Medulla oblongata (tissue), 1 donor: ENCODE measurements around the gene RAPGEF4.

Experiments used
- DNase-seq: peaks from one replicate; pipeline ENCODE4 v3.0.0-alpha.2; 2015; ENCODE audit errors: extremely low spot score

RAPGEF4 gene

GRCh38 chr2:172967036-172967982 is 231.7 kb downstream of the RAPGEF4 start:
- no peak for DNase-seq

DNA sequence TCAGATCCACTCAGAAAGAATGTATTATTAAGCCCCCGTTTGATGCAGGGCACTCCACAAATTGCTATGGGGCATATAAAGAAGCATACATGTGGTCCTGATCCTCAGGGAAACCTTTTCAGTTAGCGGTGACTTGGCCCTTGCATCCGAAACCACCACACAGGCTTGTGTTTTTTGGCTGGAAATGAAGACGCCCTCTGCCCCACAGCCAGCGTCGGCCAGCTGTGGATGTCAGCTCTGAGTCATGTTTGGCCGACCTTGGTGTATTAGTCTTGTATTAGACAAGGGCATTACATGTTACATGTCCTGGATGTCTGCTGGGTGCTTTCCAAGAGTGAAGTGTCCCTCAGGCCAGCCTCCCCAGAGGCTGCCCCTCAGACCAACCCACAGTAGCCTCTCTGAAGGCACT is 232.4 kb downstream of the RAPGEF4 start:
- DNase-seq: no peak

DNA sequence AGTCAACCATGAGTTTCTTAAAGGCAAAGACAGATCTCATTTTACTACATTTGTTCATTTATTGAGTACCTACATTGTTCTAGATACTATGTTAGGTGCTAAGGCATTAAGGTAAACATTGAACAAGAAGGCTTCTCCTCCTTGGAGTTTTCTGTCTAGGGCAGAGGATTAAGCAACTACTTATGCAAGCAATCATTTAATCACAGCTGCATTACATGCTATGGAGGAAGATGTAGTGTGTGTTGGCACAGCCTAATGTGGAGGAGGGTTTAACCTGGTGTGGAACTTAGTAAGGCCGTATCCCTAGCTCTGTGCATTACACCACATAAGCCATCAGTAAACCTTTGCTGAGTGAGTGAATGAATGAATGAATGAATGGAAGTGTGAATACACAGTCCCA is 233.5 kb downstream of the RAPGEF4 start:
- no peak for DNase-seq

- DNase-seq: no peak
Observed at GRCh38 chr2:172969609-172970008, 234.0 kb downstream of the RAPGEF4 start.

- no peak for DNase-seq
Observed at GRCh38 chr2:172970660-172971059, 235.0 kb downstream of the RAPGEF4 start.

- peak; percentile 44 for DNase-seq
Observed at GRCh38 chr2:172972005-172972619, 236.5 kb downstream of the RAPGEF4 start.

- DNase-seq: no peak
Observed at GRCh38 chr2:172974762-172975161, 239.1 kb downstream of the RAPGEF4 start.

- no peak for DNase-seq
Observed at GRCh38 chr2:172976116-172976515, 240.5 kb downstream of the RAPGEF4 start.

GRCh38 chr2:172976816-172977215 is 241.2 kb downstream of the RAPGEF4 start:
- no peak for DNase-seq

DNA sequence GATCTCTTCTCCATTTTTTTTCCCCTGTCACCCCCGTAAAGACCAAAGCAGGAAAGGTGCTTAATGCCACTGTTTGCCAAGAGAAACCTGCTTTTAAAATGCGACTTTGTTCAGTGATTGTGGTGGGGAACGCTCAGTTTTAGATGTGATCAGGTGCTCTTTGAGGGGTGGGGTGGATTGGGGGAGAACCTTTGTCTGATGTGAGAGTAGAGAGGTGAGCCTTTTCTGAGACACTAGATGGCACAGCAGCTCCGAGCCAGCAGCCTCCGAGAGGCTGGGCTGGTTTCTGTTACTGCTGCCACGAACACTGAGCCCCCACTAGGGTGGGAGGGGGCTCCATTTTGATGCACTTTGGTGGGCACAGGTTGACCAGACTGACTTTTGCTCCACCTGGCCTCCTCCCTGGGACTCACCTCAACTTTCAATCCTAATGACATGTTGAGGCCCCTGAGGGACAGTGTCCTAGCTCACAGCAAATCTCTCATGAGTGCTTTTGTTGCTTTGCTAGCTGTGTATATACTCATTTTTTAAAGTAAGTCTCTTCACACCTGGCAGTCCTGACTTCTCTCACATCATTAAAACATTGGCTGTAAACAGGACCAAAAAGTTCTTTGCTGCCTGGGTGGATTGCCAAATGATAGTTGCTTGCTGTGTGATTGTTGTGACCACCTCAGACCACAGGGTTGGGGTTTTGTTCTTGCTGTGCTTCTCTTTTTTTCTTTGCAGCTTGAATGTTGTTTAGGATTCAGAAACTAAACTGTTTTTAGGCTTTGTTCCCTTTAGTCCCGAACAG is 241.8 kb downstream of the RAPGEF4 start:
- no peak for DNase-seq

DNA sequence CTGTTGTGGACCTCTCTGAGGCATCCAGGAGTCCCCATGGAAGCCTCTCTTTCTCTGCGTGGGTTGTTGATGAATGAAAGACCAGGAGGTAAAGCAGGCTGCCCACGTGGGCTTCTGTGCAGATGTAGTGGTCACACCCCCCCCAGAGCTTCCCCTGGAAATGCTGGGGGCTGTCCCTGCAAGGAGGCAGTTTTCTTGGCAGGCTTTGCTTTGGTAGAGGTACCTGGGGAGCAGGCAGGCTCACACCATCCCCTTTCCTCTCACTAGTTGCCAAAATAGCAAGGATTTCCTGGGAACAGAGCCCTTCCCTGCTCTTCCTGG is 242.4 kb downstream of the RAPGEF4 start:
- DNase-seq: no peak

GRCh38 chr2:172985139-172985892 is 249.7 kb downstream of the RAPGEF4 start:
- DNase-seq: no peak

DNA sequence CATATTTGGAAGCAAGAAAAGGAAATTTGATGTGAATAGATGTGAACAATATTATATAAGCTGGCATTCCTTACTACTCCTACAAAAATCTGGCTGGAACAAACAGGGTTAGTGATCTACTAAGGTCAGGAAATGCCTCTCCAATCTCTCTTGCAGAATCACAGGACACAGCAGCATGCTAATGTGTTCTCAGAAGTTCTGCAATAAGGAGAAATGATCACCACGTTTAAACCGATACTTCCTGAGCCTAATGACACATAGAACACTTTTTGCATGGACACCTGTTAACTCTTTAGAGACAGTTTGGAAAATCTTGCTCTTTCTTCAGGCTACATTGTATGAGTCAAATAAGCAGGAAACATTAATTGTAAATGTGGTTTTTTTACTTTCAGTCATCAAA is 250.4 kb downstream of the RAPGEF4 start:
- no peak for DNase-seq

GRCh38 chr2:172988728-172989127 is 253.1 kb downstream of the RAPGEF4 start:
- no peak for DNase-seq

DNA sequence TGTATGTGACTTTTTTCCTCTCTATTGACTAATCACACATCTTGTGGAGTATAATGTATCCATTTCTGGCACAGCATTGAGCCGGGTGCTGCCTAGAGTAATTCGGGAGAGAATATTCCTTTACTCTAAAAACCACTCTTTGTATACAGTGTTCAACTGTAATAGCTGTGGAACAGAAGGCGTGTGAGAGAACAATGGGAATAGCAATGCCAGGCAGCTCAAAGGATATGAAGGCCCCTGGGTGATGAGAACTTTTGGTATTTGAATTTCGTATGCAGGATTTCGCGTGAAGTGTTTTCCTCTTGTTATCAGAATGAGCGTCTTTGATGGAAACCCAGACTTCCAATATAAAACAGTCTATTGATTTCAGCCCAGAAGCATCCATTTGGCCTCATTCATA is 255.4 kb downstream of the RAPGEF4 start:
- DNase-seq: peak; percentile 34

- no peak for DNase-seq
Observed at GRCh38 chr2:172993139-172993538, 257.5 kb downstream of the RAPGEF4 start.

DNA sequence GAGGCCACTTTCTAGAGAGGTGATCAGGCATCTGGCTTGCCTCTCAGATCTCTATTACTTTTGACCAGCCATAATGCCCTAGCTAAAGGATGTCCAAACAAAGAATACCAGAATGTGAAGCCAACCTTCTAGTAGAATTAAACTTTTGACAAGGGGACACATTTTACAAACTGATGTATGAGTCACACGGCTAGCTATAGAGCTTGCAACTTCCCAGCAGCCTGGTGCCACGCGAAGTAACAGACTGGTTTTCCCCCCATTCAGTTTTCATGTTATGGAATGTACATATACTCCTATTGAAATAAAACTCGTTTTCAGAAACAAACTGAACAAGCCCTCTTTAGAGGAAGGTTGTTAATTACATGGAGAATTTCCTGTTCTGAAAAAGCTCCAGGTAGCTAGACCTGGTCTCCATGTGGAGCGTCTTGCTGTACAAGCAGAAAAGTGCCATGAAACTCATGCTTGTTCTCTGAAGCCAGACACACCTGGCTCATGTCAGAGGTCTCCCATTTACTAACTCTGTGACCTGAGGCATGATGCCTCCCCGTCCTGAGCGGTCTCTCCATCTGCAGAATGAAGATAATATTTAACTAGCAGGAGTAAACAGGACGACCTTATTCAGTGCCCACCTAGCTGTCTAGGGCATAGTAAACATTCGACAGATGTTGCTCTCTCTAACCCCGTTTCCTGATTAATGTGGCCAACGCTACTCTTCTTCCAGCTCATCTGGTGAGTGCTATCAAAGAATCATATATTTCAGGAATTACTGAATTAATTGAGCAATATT is 258.5 kb downstream of the RAPGEF4 start:
- no peak for DNase-seq

DNA sequence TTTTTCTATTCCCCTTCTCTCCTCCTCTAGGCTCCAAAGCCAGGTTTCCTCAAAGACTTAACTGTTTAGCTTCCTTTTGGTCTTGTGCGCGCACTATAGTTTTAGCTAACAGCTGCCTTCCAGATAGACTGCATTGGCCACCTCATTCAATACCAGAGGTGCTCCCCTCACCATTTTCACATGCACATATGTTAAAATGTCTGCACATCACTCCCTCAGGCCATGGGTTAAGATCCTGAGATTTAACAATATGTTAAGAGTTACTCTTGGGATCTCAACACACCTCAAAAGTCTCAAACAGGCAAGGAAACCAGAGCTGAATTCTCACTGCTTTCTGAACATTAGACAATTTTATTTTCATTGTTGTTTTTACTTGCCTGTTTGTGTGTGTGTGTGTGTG is 259.2 kb downstream of the RAPGEF4 start:
- DNase-seq: no peak

GRCh38 chr2:172995323-172996244 is 259.9 kb downstream of the RAPGEF4 start:
- DNase-seq: no peak
